K562 treated with DMSO at 1 percent for 48 hours (cell line): ENCODE results near the gene CHD3. TPM values are rescaled to one million over a fixed set of nuclear protein-coding genes. Genes with fewer than 3 reads are reported as not detected.

Source experiments
- total RNA-seq: library from RNA; unstranded; fragments of 300-600 nt; gene quantifications from 2 replicates; pipeline ENCODE4 v1.2.3, GENCODE V29; 2022; ENCODE audit warnings: low replicate concordance; ENCODE audit errors: extremely low read depth

The CHD3 gene
- not detected in 2 replicates for total RNA-seq

DNA sequence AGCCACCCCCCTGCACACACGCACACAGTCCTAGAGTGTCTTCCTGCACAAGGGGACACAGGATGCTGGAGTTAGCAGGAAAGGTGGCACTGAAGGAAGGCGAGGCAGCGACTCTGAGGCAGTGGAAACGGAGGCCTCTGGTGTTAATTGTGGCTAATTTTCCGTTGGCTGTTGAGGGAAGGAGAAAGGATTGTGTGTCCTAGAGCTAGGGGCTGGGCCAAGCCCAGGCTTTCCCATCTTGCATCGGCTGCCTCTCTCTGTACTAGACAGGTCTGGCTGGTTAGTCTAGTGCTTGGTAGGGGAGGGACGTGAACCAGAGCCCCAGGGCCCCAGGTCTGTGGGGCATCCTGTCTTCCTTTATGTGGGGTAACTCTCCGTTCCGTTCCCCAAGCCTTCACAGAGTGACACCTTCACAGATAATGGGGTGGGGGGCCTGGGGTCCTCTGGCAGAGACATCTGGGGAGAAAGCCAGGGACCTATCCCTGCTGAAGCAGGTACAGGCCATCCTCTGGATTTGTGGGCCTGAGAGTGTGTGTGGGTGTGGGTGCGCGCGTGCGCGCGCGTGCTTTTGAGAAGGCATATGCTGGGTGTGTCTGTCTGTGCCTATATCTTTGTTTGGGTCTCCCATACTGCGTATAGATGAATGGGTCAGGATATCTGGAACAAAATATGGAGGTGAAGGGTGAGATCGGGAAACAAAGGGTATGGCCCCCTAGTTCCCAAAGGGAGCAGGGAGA is at the start of gene CHD3:
Gene CHD3, plus strand, starts transcription at position 606 of the 737 bp plus-strand sequence. CDS start 212 bp downstream, outside the sequence.

DNA sequence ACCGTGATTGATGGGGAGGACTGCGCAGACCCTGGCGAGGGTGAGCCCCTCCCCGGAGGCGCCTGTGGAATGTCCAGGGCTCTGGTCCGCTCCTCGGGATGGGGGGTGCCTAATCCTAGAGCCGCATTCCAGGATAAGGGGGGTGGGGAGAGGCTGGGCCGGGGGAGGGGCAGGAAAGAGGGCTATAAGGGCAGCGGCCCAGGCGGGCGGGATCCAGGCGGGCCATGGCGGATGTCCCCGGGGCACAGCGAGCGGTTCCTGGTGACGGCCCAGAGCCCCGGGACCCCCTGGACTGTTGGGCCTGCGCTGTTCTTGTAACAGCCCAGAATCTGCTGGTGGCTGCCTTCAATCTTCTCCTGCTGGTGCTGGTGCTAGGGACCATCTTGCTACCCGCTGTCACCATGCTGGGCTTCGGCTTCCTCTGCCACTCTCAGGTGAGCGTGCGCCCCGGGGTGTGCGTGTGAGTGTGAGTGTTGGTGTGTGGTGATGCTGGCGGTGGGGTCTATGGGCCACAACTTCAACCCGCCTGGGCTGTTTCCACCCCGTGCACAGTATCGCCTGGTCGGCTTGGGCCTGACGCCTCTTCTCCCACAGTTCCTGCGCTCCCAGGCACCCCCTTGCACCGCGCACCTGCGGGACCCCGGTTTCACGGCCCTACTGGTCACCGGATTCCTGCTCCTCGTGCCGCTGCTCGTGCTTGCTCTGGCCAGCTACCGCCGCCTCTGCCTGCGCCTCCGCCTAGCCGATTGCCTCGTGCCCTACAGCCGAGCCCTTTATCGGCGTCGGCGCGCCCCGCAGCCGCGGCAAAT is 33.5 kb upstream of the CHD3 start, which contains the start of gene TMEM88:
Gene TMEM88, plus strand, starts transcription at position 216 of the 809 bp plus-strand sequence. Its CDS starts 9 bp downstream, at position 225.

DNA sequence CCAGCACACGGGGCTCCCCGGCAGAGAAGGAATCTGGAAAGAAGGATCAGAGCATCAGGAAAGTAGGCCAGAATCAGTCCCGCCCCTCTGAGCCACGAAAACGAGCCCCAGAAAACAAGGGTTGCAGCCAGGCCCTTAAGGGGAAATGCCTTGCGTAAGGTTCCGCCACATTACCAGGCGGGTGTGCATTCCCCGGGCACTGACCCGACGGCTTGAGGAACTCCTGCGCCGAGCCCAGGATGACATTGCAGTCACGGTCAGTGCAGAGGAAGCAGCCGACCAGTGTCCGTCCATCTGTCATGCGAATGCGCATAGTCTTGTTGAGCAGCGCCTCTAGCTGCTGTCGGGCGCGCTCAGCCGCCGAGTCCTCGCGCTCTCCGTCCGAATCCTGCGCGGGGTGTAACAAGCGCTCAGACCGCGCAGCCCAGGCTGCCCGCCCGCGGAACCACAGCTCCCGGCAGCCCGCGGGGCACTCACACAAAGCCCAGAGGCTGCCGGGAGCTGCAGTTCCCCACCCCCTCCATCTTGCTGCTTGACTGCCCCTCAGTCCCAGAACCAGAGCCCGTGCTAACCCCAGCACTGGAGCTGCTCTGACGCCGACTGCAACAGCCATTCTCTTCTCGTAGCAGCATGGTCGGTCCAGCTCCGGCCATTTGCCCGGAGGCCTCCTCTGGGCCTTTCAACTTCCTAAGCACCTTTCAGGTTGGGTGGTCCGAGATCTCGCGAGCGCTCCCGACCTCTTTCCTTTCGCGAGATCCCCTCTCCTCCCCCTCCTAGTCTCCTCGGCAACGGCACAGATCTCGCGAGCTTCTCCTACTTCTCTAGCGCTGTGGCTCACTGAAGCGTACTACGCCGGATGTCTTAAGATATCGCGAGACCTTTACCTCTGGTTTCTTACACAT is 31.5 kb upstream of the CHD3 start, which contains the start of gene NAA38:
Gene NAA38, minus strand, starts transcription at position 749 of the 902 bp plus-strand sequence. Its CDS starts 96 bp downstream, at position 653.

DNA sequence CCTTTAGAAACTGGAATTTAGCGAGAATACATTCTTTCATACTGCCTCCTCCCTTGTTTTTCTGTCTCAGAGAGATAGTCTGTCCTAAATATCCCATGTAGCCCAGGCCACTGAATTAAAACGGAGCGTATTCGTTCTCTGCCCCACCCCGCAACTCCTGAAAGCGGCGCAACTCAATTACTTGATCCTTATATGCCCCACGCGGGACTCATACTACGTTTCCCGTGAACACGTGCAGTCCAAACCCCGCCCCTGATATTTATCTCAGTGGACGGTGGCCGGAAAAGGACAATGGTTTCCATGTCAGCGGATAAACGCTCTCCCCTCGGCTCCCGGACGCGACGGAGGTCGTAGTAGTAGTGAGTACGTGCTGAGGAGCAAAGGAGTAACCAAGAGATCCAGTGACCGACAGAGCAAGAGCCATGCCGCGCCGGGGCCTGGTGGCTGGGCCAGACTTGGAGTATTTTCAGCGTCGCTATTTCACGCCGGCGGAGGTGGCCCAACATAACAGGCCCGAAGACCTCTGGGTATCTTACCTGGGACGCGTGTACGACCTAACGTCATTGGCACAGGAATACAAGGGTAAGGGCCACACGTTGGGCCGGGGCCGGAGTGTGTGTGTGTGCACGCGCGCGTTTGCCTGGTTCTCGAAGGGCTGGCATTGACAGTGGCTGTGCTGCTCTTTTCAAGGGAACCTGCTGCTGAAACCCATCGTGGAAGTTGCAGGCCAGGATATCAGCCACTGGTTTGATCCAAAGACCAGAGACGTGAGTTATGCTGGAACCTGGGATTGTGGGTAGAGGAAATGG is 30.7 kb upstream of the CHD3 start, which contains the start of gene CYB5D1:
Gene CYB5D1, plus strand, starts transcription at position 291 of the 809 bp plus-strand sequence. Its CDS starts 132 bp downstream, at position 423.

GRCh38 chr17:7915611-7916384 is 27.2 kb downstream of the CHD3 start, which contains the start of gene RNF227:
RNF227 (minus strand) TSS chr17:7916289; CDS start chr17:7916195, 94 bp downstream.

GRCh38 chr17:7929158-7930023 is 40.8 kb downstream of the CHD3 start, which contains the start of gene KCNAB3:
KCNAB3 (minus strand) TSS chr17:7929856; CDS start chr17:7929435, 421 bp downstream.

GRCh38 chr17:7931709-7932482 is 43.3 kb downstream of the CHD3 start, which contains the start of the genes CNTROB and TRAPPC1:
CNTROB (plus strand) TSS chr17:7932206; CDS start chr17:7933080, 874 bp downstream.
TRAPPC1 (minus strand) TSS chr17:7931946; CDS start chr17:7931829, 117 bp downstream.

Other genes with a start within 250 kb of the CHD3 start
- gene ATP1B2, start 237.9 kb upstream of the CHD3 start, total RNA-seq, result not detected in 2 replicates
- gene TP53, start 201.3 kb upstream of the CHD3 start, total RNA-seq, result not detected in 2 replicates
- not detected in 2 replicates for gene WRAP53, start 200.3 kb upstream of the CHD3 start, total RNA-seq
- gene EFNB3, start 183.6 kb upstream of the CHD3 start, total RNA-seq, result not detected in 2 replicates
- not detected in 2 replicates for gene DNAH2, start 171.0 kb upstream of the CHD3 start, total RNA-seq
- not detected in 2 replicates for gene KDM6B, start 54.6 kb upstream of the CHD3 start, total RNA-seq
- not detected in 2 replicates for gene TMEM88, start 33.7 kb upstream of the CHD3 start, total RNA-seq
- gene NAA38, start 31.2 kb upstream of the CHD3 start, total RNA-seq, result not detected in 2 replicates
- gene CYB5D1, start 30.8 kb upstream of the CHD3 start, total RNA-seq, result not detected in 2 replicates
- gene RNF227, start 27.5 kb downstream of the CHD3 start, total RNA-seq, result not detected in 2 replicates
- gene KCNAB3, start 41.1 kb downstream of the CHD3 start, total RNA-seq, result not detected in 2 replicates
- not detected in 2 replicates for gene TRAPPC1, start 43.2 kb downstream of the CHD3 start, total RNA-seq
- not detected in 2 replicates for gene CNTROB, start 43.4 kb downstream of the CHD3 start, total RNA-seq
- gene GUCY2D, start 113.8 kb downstream of the CHD3 start, total RNA-seq, result not detected in 2 replicates
- not detected in 2 replicates for gene ALOX15B, start 150.3 kb downstream of the CHD3 start, total RNA-seq
- gene ALOX12B, start 198.9 kb downstream of the CHD3 start, total RNA-seq, result not detected in 2 replicates
- not detected in 2 replicates for gene ALOXE3, start 229.7 kb downstream of the CHD3 start, total RNA-seq
- gene HES7, start 235.3 kb downstream of the CHD3 start, total RNA-seq, result not detected in 2 replicates